SK-N-SH (cell line): ENCODE data around the gene ABR. TPM values are rescaled to one million over a fixed set of nuclear protein-coding genes. Genes with fewer than 3 reads are reported as not detected.

ENCODE experiments used
- CTCF ChIA-PET: fragments of 300-600, 350-600 bp; formaldehyde crosslinking; extraction: SDS; loops from one replicate; lab custom pipeline; 2021; lab: Yijun Ruan, JAX
- POLR2A ChIA-PET: fragments of 350-600 bp; sonication (Branson Sonifier 250); formaldehyde crosslinking; extraction: SDS; loops from one replicate; lab custom pipeline; 2020; ENCODE audit warnings: antibody characterized with exemption, inconsistent platforms; lab: Yijun Ruan, JAX
- DNase-seq: peaks from one replicate; pipeline ENCODE4 v3.0.0; 2012
- H2AFZ ChIP-seq: fragments of 200-600 bp; sonication (generic); 2 replicates; pipeline ENCODE4 v1.8.1; 2016; ENCODE audit warnings: antibody characterized with exemption, mild to moderate bottlenecking, low read depth
- H3F3A ChIP-seq: fragments of 200-600 bp; sonication (generic); replicated peaks from 2 replicates; pipeline ENCODE3; 2016; ENCODE audit warnings: antibody characterized with exemption, mild to moderate bottlenecking; ENCODE audit not compliant: insufficient read depth
- H3K27ac ChIP-seq, 2 experiments: fragments of 200-500 bp in 1 of 2; fragments of 200-600 bp in 1 of 2; sonication (Bioruptor generic) in 1 of 2; sonication (generic), shearing (Covaris generic) in 1 of 2; 2 replicates each; pipeline versions ENCODE4 v1.5.1 to v1.6.1; 2014 to 2016; ENCODE audit warnings: low read depth in 2 of 2, inconsistent platforms in 1 of 2, low read length in 1 of 2, mild to moderate bottlenecking in 1 of 2, mixed read lengths in 1 of 2
- H3K27me3 ChIP-seq: fragments of 200-600 bp; sonication (generic), shearing (Covaris generic); 2 replicates; pipeline ENCODE4 v1.6.1; 2016; ENCODE audit warnings: mixed run types; ENCODE audit not compliant: insufficient read depth
- H3K36me3 ChIP-seq, 2 experiments: fragments of 200-500 bp in 1 of 2; fragments of 200-600 bp in 1 of 2; sonication (Bioruptor generic) in 1 of 2; sonication (generic) in 1 of 2; replicated peaks in 1 of 2; 2 replicates each; pipeline versions ENCODE3 to v1.5.1; 2014 to 2016; ENCODE audit warnings: low read length in 1 of 2, mild to moderate bottlenecking in 1 of 2; ENCODE audit not compliant: insufficient read depth in 2 of 2, control insufficient read depth in 1 of 2
- H3K4me1 ChIP-seq, 2 experiments: fragments of 200-500 bp in 1 of 2; fragments of 200-600 bp in 1 of 2; sonication (Bioruptor generic) in 1 of 2; sonication (generic), shearing (Covaris generic) in 1 of 2; 2 replicates each; pipeline versions ENCODE4 v1.5.1 to v1.6.1; 2014 to 2016; ENCODE audit warnings: low read depth in 1 of 2, low read length in 1 of 2, mixed run types in 1 of 2; ENCODE audit not compliant: insufficient read depth in 2 of 2, control insufficient read depth in 1 of 2
- H3K4me2 ChIP-seq: fragments of 200-600 bp; sonication (generic), shearing (Covaris generic); 2 replicates; pipeline ENCODE4 v1.6.1; 2017; ENCODE audit warnings: mixed run types
- H3K4me3 ChIP-seq, 2 experiments: fragments of 200-500 bp in 1 of 2; fragments of 200-600 bp in 1 of 2; sonication (Bioruptor generic) in 1 of 2; sonication (generic), shearing (Covaris generic) in 1 of 2; 2 replicates each; pipeline versions ENCODE4 v1.5.1 to v1.8.1; 2014 to 2016; ENCODE audit warnings: low read depth in 2 of 2, inconsistent platforms in 1 of 2, low read length in 1 of 2, mild to moderate bottlenecking in 1 of 2, mixed read lengths in 1 of 2, moderate library complexity in 1 of 2
- H3K79me2 ChIP-seq: fragments of 200-600 bp; sonication (generic); 2 replicates; pipeline ENCODE4 v1.8.1; 2017; ENCODE audit warnings: mild to moderate bottlenecking; ENCODE audit not compliant: insufficient read depth
- H3K9ac ChIP-seq: fragments of 200-600 bp; sonication (generic); 2 replicates; pipeline ENCODE4 v1.6.1; 2017; ENCODE audit warnings: mixed run types
- H3K9me2 ChIP-seq: fragments of 200-600 bp; sonication (generic); 2 replicates; pipeline ENCODE4 v1.6.1; 2017; ENCODE audit warnings: mixed run types
- H3K9me3 ChIP-seq: fragments of 200-600 bp; sonication (generic); 2 replicates; pipeline ENCODE4 v1.6.1; 2017; ENCODE audit warnings: mixed run types, mild to moderate bottlenecking, moderate library complexity
- H4K20me1 ChIP-seq: fragments of 200-600 bp; sonication (generic); 2 replicates; pipeline ENCODE4 v1.6.1; 2017; ENCODE audit warnings: mild to moderate bottlenecking, mixed run types; ENCODE audit not compliant: insufficient read depth
- ELF1 ChIP-seq: IDR thresholded peaks from 2 replicates; pipeline ENCODE4 v1.4.0; 2012
- EP300 ChIP-seq, 2 experiments: IDR thresholded peaks; 2 replicates each; pipeline versions ENCODE4 v1.4.0 to v1.6.1; 2012; ENCODE audit warnings: borderline replicate concordance in 1 of 2, low read depth in 1 of 2, low read length in 1 of 2
- JUND ChIP-seq: IDR thresholded peaks from 2 replicates; pipeline ENCODE4 v1.4.0; 2012
- MEF2A ChIP-seq: IDR thresholded peaks from 2 replicates; pipeline ENCODE4 v1.4.0; 2012; ENCODE audit warnings: low read depth, borderline replicate concordance
- MXI1 ChIP-seq: IDR thresholded peaks from 2 replicates; pipeline ENCODE4 v1.6.1; 2012; ENCODE audit warnings: mild to moderate bottlenecking, low read depth, low read length, improper control_type of control experiment
- RAD21 ChIP-seq: IDR thresholded peaks from 2 replicates; pipeline ENCODE4 v1.6.1; 2012; ENCODE audit warnings: mild to moderate bottlenecking, low read length
- RFX5 ChIP-seq: IDR thresholded peaks from 2 replicates; pipeline ENCODE4 v1.6.1; 2012; ENCODE audit warnings: mild to moderate bottlenecking, improper control_type of control experiment, low read length
- RXRA ChIP-seq: IDR thresholded peaks from 2 replicates; pipeline ENCODE4 v1.4.0; 2012; ENCODE audit warnings: low read depth, mild to moderate bottlenecking, borderline replicate concordance
- TCF12 ChIP-seq: IDR thresholded peaks from 2 replicates; pipeline ENCODE4 v1.4.0; 2012
- WGBS: methylation state at CpG from one replicate; pipeline ENCODE4 v1.1.6; 2017; ENCODE audit warnings: low lambda C conversion rate; 5-methylcytosine and 5-hydroxymethylcytosine counted together
- polyA plus RNA-seq, 3 experiments: library from polyadenylated mRNA; depleted of rRNA; stranded (reverse); fragments of >200 nt; gene quantifications; 2 replicates each; pipeline ENCODE4 v1.2.3, GENCODE V29; 2012
- TF ChIP-seq, protein P1 (sequence below): IDR thresholded peaks from 2 replicates; pipeline ENCODE4 v1.4.0; 2012; ENCODE audit warnings: low read depth
- TF ChIP-seq, protein P2 (sequence below): IDR thresholded peaks from 2 replicates; pipeline ENCODE4; 2012
- TF ChIP-seq, protein P3 (sequence below): fragments of 200-600 bp; sonication (generic); IDR thresholded peaks from 2 replicates; pipeline ENCODE4 v1.6.1; 2017; ENCODE audit warnings: antibody characterized with exemption, mild to moderate bottlenecking, moderate library complexity

ABR gene
- polyA plus RNA-seq, 1 of the 3 experiments (the other 2 are of a cell fraction) = 117 TPM

DNA sequence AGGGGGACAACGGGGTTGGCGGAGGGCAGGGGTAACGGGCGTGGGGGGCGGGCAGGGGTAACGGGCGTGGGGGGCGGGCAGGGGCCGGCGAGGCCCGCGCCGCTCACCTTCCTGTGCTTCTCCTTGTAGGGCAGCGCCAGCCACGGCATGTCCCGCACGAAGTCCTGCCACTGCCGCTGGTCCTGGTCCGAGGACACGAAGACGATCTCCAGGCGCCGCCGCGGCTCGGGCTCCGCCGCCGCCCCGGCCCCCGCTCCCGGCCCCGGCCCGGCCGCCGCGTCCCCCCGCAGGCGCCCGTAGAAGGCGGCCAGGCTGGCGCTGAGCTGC lies 200.6 kb downstream of the ABR start (continued):
- TF ChIP-seq RXRA = no peak

DNA sequence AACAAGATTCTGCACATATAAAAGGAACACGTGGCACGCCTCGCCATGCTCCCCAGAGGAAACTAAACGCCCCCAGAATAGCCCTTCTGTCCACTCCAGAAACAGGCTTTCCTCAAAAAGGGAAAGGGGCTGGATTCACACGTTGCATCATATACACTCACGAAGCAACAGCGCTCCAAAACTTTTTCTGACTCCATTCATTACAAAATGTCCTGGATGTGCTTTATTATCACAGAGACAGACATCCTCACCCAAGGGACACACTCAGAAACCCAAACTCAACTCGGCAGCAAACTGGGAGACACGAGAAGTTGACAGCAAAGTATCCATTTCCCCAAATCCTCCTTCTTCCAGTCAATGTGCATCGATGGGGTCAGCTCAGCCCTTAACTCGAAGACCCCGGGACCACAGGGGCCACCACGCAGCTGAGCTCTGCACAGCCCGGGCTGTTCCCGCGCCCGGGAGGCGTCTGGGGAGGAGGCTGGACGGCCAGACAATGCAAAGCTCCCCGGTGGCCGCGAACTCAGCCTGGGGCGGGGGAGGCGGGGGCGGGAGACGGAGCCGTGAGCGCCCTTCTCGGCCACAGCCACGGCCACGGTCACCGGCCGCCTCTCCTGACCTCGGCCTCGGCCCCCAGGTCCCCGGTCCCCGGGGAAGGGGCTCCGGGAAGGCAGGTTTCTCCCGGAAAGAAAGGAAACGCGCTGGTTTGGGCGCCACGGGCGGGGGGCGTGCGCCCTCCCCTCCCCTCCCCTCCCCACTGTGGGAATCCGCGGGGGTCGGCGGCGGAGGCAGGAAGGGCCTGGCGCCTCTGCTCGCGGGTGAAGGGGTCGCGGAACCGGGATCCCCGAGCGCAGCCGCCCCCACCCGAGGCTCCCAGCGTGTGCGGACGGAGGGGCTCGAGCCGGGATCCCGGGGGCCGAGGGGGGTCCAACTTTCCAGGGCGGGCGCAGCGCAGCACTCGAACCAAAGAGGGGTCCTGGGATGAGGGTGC lies 201.4 kb downstream of the ABR start:
- Histone ChIP-seq H2AFZ (no peak overlapping the region), H3K4me1 (peaks cover 0 to 16% of the 10 kb centered on the region in 2 experiments; a peak in 2 of 4 replicates), H3K9ac (peak overlapping the region; percentile 59; the same call in 1 of the 2 replicates), H3K4me3 (peak overlapping the region; percentile 61 to 64), H3K9me2 (no peaks in the 10 kb centered on the region), H3F3A (peaks cover 3% of the 10 kb centered on the region), H3K9me3 (no peaks in the 10 kb centered on the region), H3K36me3 (no peaks in the 10 kb centered on the region), H4K20me1 (peaks cover 22% of the 10 kb centered on the region), H3K79me2 (peaks cover 40% of the 10 kb centered on the region), H3K4me2 (peak overlapping the region; percentile 77), H3K27ac (peak overlapping the region in 1 of 2 experiments; percentile 36; a peak in 1 of 4 replicates), H3K27me3 (peaks cover 26% of the 10 kb centered on the region)
- POLR2A ChIA-PET = interaction anchor here (1.3 kb wide), 1 partner anchor 197 kb away, joined by 4 read pairs; the partner anchor contains the start of gene GLOD4
- WGBS = 7% methylated on average over 25 of the region's 72 CpGs
- CTCF ChIA-PET = interaction anchor here (1.4 to 5.1 kb wide), 4 partner anchors 13 to 279 kb away, joined by 3 to 155 read pairs (median 24); partner anchors contain the start of gene TIMM22
- peak; percentile 69 for DNase-seq
- TF ChIP-seq, protein P1, sequence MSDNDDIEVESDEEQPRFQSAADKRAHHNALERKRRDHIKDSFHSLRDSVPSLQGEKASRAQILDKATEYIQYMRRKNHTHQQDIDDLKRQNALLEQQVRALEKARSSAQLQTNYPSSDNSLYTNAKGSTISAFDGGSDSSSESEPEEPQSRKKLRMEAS = 0 out of 2 replicates have a peak, but pooled peaks have one; percentile 14
- TF ChIP-seq MXI1 (peak; percentile 44), TCF12 (no peak), RAD21 (no peak)

DNA sequence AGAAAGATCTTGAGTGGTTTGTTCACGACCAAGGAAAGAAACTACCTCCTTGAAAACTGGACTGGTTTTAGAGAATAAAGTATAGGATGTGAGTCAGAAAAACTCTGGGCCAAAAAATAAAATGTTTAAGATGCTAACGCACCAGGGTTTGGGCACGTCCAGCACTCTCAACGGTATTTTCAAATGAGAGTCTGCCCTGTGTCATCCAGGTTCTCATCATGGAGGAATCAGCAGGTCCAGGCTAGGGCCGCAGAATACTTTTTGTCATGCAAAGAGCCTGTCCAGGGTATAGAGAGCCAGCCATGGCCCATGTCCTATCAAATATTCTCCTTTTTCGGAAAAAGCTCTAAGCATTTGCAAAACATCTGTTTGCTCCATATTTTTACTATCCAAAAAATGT lies 202.6 kb downstream of the ABR start:
- DNase-seq = no peak
- no peaks in the 10 kb centered on the region for H3K9me3 ChIP-seq
- no peak overlapping the region; a peak in 1 of 4 replicates for H3K27ac ChIP-seq
- peaks cover 22% of the 10 kb centered on the region for H4K20me1 ChIP-seq
- H3K4me3 ChIP-seq = no peak overlapping the region
- peaks cover 3% of the 10 kb centered on the region for H3F3A ChIP-seq
- ChIA-PET CTCF (interaction anchor here (1.0 to 2.5 kb wide), 2 partner anchors 62 to 182 kb away, joined by 3 to 9 read pairs; no protein-coding TSS in a partner anchor), POLR2A (no interaction called here)
- H3K36me3 ChIP-seq = no peaks in the 10 kb centered on the region
- peak overlapping the region; percentile 77; the same call in 1 of the 2 replicates for H3K4me2 ChIP-seq
- H3K4me1 ChIP-seq = peaks cover 0 to 16% of the 10 kb centered on the region in 2 experiments; a peak in 2 of 4 replicates
- H2AFZ ChIP-seq = no peak overlapping the region
- TF ChIP-seq ELF1 (no peak), RFX5 (no peak), MEF2A (no peak), JUND (no peak), EP300 (IDR thresholded peaks at IDR 0.05; ENCODE audit: borderline replicate concordance in 1 of 2, low read depth in 1 of 2, low read length in 1 of 2) (no peak)
- TF ChIP-seq, protein P2, sequence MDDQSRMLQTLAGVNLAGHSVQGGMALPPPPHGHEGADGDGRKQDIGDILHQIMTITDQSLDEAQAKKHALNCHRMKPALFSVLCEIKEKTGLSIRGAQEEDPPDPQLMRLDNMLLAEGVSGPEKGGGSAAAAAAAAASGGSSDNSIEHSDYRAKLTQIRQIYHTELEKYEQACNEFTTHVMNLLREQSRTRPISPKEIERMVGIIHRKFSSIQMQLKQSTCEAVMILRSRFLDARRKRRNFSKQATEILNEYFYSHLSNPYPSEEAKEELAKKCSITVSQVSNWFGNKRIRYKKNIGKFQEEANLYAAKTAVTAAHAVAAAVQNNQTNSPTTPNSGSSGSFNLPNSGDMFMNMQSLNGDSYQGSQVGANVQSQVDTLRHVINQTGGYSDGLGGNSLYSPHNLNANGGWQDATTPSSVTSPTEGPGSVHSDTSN = no peak
- TF ChIP-seq, protein P3, sequence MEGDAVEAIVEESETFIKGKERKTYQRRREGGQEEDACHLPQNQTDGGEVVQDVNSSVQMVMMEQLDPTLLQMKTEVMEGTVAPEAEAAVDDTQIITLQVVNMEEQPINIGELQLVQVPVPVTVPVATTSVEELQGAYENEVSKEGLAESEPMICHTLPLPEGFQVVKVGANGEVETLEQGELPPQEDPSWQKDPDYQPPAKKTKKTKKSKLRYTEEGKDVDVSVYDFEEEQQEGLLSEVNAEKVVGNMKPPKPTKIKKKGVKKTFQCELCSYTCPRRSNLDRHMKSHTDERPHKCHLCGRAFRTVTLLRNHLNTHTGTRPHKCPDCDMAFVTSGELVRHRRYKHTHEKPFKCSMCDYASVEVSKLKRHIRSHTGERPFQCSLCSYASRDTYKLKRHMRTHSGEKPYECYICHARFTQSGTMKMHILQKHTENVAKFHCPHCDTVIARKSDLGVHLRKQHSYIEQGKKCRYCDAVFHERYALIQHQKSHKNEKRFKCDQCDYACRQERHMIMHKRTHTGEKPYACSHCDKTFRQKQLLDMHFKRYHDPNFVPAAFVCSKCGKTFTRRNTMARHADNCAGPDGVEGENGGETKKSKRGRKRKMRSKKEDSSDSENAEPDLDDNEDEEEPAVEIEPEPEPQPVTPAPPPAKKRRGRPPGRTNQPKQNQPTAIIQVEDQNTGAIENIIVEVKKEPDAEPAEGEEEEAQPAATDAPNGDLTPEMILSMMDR = no peak
- no peak overlapping the region; the same call in 1 of the 2 replicates for H3K9ac ChIP-seq
- H3K9me2 ChIP-seq = no peaks in the 10 kb centered on the region
- peaks cover 40% of the 10 kb centered on the region for H3K79me2 ChIP-seq
- WGBS = 34% methylated on average over 6 of the region's 6 CpGs
- peaks cover 26% of the 10 kb centered on the region for H3K27me3 ChIP-seq
